Activated CD8-positive, alpha-beta T cell treated with anti-CD3 and anti-CD28 coated beads for 36 hours (primary cell): Measurements from ENCODE around the gene LCE3D. TPM values are rescaled to one million over a fixed set of nuclear protein-coding genes. Genes with fewer than 3 reads are reported as not detected.

Experiments used
- ATAC-seq: fragments of 200-7000 bp; cut with Tn5 transposase; one replicate; pipeline ENCODE4 v1.10.0; 2021; ENCODE audit warnings: mild to moderate bottlenecking, moderate library complexity
- CTCF ChIA-PET: fragments of 350-600 bp; sonication (Branson Sonifier 250); formaldehyde crosslinking; loops from one replicate; lab custom pipeline; 2021; ENCODE audit warnings: antibody characterized with exemption; lab: Charles Lee
- POLR2A ChIA-PET: fragments of 350-600 bp; sonication (Branson Sonifier 250); formaldehyde crosslinking; loops from one replicate; lab custom pipeline; 2021; ENCODE audit warnings: antibody characterized with exemption; lab: Charles Lee
- DNase-seq: peaks from one replicate; pipeline ENCODE4 v3.0.0-alpha.2; 2020
- H3K27ac Mint-ChIP-seq: one replicate; pipeline ENCODE4 v1.8.0; 2021; ENCODE audit warnings: mild to moderate bottlenecking, mixed read lengths
- H3K27me3 Mint-ChIP-seq: one replicate; pipeline ENCODE4 v1.8.0; 2021; ENCODE audit warnings: mixed read lengths
- H3K36me3 Mint-ChIP-seq: one replicate; pipeline ENCODE4 v1.8.0; 2021; ENCODE audit warnings: low read depth, mixed read lengths
- H3K4me1 Mint-ChIP-seq: one replicate; pipeline ENCODE4 v1.8.0; 2021; ENCODE audit warnings: low read depth, mixed read lengths
- H3K4me3 Mint-ChIP-seq: one replicate; pipeline ENCODE4 v1.8.0; 2021; ENCODE audit warnings: mild to moderate bottlenecking, moderate library complexity, mixed read lengths
- H3K9me3 Mint-ChIP-seq: one replicate; pipeline ENCODE4 v1.8.0; 2021; ENCODE audit warnings: mixed read lengths
- CTCF ChIP-seq: fragments of 200-600 bp; IDR thresholded peaks from one replicate; pipeline ENCODE4 v1.8.0; 2022; ENCODE audit warnings: antibody characterized with exemption, mild to moderate bottlenecking
- intact Hi-C: fragments of 100-400 bp; cut with micrococcal nuclease; formaldehyde crosslinking; loops from one replicate; pipeline ENCODE4 v1.10.0; 2022
- total RNA-seq, 2 experiments: library from RNA; stranded (reverse); gene quantifications; one replicate each; pipeline ENCODE4 v1.2.3, GENCODE V29; 2021

Gene LCE3D
- total RNA-seq, 2 experiments from 2014 or later = not detected

GRCh38 chr1:152546704-152547103, 33.6 kb downstream of the LCE3D start:
- POLR2A ChIA-PET = no interaction called here
- Mint-ChIP-seq H3K27ac (no peak overlapping the region), H3K27me3 (peaks cover 12% of the 10 kb centered on the region), H3K4me1 (no peaks in the 10 kb centered on the region), H3K9me3 (peaks cover 2% of the 10 kb centered on the region), H3K4me3 (no peak overlapping the region), H3K36me3 (no peaks in the 10 kb centered on the region)
- TF ChIP-seq CTCF = no peak
- intact Hi-C loops = no loop called here
- no peak for DNase-seq
- no peak for ATAC-seq
- CTCF ChIA-PET = no interaction called here

- Mint-ChIP-seq H3K4me3 (no peak overlapping the region), H3K27ac (no peak overlapping the region), H3K9me3 (peaks cover 2% of the 10 kb centered on the region), H3K36me3 (no peaks in the 10 kb centered on the region), H3K27me3 (peaks cover 16% of the 10 kb centered on the region), H3K4me1 (no peaks in the 10 kb centered on the region)
- DNase-seq (peak; percentile 7), ATAC-seq (no peak)
- CTCF ChIA-PET = no interaction called here
- POLR2A ChIA-PET = no interaction called here
- TF ChIP-seq CTCF = no peak
- intact Hi-C loops = no loop called here
Observed at GRCh38 chr1:152543820-152544219, 36.5 kb downstream of the LCE3D start.

GRCh38 chr1:152539901-152540300, 40.4 kb downstream of the LCE3D start:
- intact Hi-C loops = no loop called here
- H3K27me3 Mint-ChIP-seq = peaks cover 18% of the 10 kb centered on the region

GRCh38 chr1:152537496-152537895, 42.8 kb downstream of the LCE3D start:
- Mint-ChIP-seq H3K27me3 (peaks cover 22% of the 10 kb centered on the region), H3K36me3 (no peaks in the 10 kb centered on the region)
- POLR2A ChIA-PET = interaction anchor here (0.5 kb wide), 1 partner anchor 10 kb away, joined by 3 read pairs; no protein-coding TSS in a partner anchor

More at GRCh38 chr1:152539901-152540300, 40.4 kb downstream of the LCE3D start:
- ChIA-PET POLR2A (no interaction called here), CTCF (no interaction called here)
- TF ChIP-seq CTCF = no peak
- H3K4me1 Mint-ChIP-seq = no peaks in the 10 kb centered on the region
- DNase-seq (no peak), ATAC-seq (no peak)
- H3K36me3 Mint-ChIP-seq = no peaks in the 10 kb centered on the region
- H3K9me3 Mint-ChIP-seq = no peaks in the 10 kb centered on the region
- H3K27ac Mint-ChIP-seq = no peak overlapping the region
- H3K4me3 Mint-ChIP-seq = no peak overlapping the region

GRCh38 chr1:152535774-152536173, 44.5 kb downstream of the LCE3D start:
- Mint-ChIP-seq H3K27ac (no peak overlapping the region), H3K4me3 (no peak overlapping the region), H3K36me3 (no peaks in the 10 kb centered on the region), H3K9me3 (no peaks in the 10 kb centered on the region), H3K27me3 (peaks cover 22% of the 10 kb centered on the region), H3K4me1 (no peaks in the 10 kb centered on the region)
- no peak for DNase-seq
- no peak for TF ChIP-seq CTCF
- intact Hi-C loops = no loop called here
- CTCF ChIA-PET = no interaction called here
- no peak for ATAC-seq
- POLR2A ChIA-PET = no interaction called here

More at GRCh38 chr1:152537496-152537895, 42.8 kb downstream of the LCE3D start:
- Mint-ChIP-seq H3K4me3 (no peak overlapping the region), H3K9me3 (no peaks in the 10 kb centered on the region), H3K27ac (no peak overlapping the region), H3K4me1 (no peaks in the 10 kb centered on the region)
- intact Hi-C loops = no loop called here
- DNase-seq (no peak), ATAC-seq (no peak)
- TF ChIP-seq CTCF = no peak
- CTCF ChIA-PET = no interaction called here
